SK-N-SH (cell line): Measurements from ENCODE around the gene DNASE2. TPM values are rescaled to one million over a fixed set of nuclear protein-coding genes. Genes with fewer than 3 reads are reported as not detected.

Experiments used
- CTCF ChIA-PET: fragments of 300-600, 350-600 bp; formaldehyde crosslinking; extraction: SDS; loops from one replicate; lab custom pipeline; 2021; lab: Yijun Ruan, JAX
- POLR2A ChIA-PET: fragments of 350-600 bp; sonication (Branson Sonifier 250); formaldehyde crosslinking; extraction: SDS; loops from one replicate; lab custom pipeline; 2020; ENCODE audit warnings: antibody characterized with exemption, inconsistent platforms; lab: Yijun Ruan, JAX
- DNase-seq: peaks from one replicate; pipeline ENCODE4 v3.0.0; 2012
- H2AFZ ChIP-seq: fragments of 200-600 bp; sonication (generic); 2 replicates; pipeline ENCODE4 v1.8.1; 2016; ENCODE audit warnings: antibody characterized with exemption, mild to moderate bottlenecking, low read depth
- H3F3A ChIP-seq: fragments of 200-600 bp; sonication (generic); replicated peaks from 2 replicates; pipeline ENCODE3; 2016; ENCODE audit warnings: antibody characterized with exemption, mild to moderate bottlenecking; ENCODE audit not compliant: insufficient read depth
- H3K27ac ChIP-seq, 2 experiments: fragments of 200-500 bp in 1 of 2; fragments of 200-600 bp in 1 of 2; sonication (Bioruptor generic) in 1 of 2; sonication (generic), shearing (Covaris generic) in 1 of 2; 2 replicates each; pipeline versions ENCODE4 v1.5.1 to v1.6.1; 2014 to 2016; ENCODE audit warnings: low read depth in 2 of 2, inconsistent platforms in 1 of 2, low read length in 1 of 2, mild to moderate bottlenecking in 1 of 2, mixed read lengths in 1 of 2
- H3K27me3 ChIP-seq: fragments of 200-600 bp; sonication (generic), shearing (Covaris generic); 2 replicates; pipeline ENCODE4 v1.6.1; 2016; ENCODE audit warnings: mixed run types; ENCODE audit not compliant: insufficient read depth
- H3K36me3 ChIP-seq, 2 experiments: fragments of 200-500 bp in 1 of 2; fragments of 200-600 bp in 1 of 2; sonication (Bioruptor generic) in 1 of 2; sonication (generic) in 1 of 2; replicated peaks in 1 of 2; 2 replicates each; pipeline versions ENCODE3 to v1.5.1; 2014 to 2016; ENCODE audit warnings: low read length in 1 of 2, mild to moderate bottlenecking in 1 of 2; ENCODE audit not compliant: insufficient read depth in 2 of 2, control insufficient read depth in 1 of 2
- H3K4me1 ChIP-seq, 2 experiments: fragments of 200-500 bp in 1 of 2; fragments of 200-600 bp in 1 of 2; sonication (Bioruptor generic) in 1 of 2; sonication (generic), shearing (Covaris generic) in 1 of 2; 2 replicates each; pipeline versions ENCODE4 v1.5.1 to v1.6.1; 2014 to 2016; ENCODE audit warnings: low read depth in 1 of 2, low read length in 1 of 2, mixed run types in 1 of 2; ENCODE audit not compliant: insufficient read depth in 2 of 2, control insufficient read depth in 1 of 2
- H3K4me2 ChIP-seq: fragments of 200-600 bp; sonication (generic), shearing (Covaris generic); 2 replicates; pipeline ENCODE4 v1.6.1; 2017; ENCODE audit warnings: mixed run types
- H3K4me3 ChIP-seq, 2 experiments: fragments of 200-500 bp in 1 of 2; fragments of 200-600 bp in 1 of 2; sonication (Bioruptor generic) in 1 of 2; sonication (generic), shearing (Covaris generic) in 1 of 2; 2 replicates each; pipeline versions ENCODE4 v1.5.1 to v1.8.1; 2014 to 2016; ENCODE audit warnings: low read depth in 2 of 2, inconsistent platforms in 1 of 2, low read length in 1 of 2, mild to moderate bottlenecking in 1 of 2, mixed read lengths in 1 of 2, moderate library complexity in 1 of 2
- H3K79me2 ChIP-seq: fragments of 200-600 bp; sonication (generic); 2 replicates; pipeline ENCODE4 v1.8.1; 2017; ENCODE audit warnings: mild to moderate bottlenecking; ENCODE audit not compliant: insufficient read depth
- H3K9ac ChIP-seq: fragments of 200-600 bp; sonication (generic); 2 replicates; pipeline ENCODE4 v1.6.1; 2017; ENCODE audit warnings: mixed run types
- H3K9me2 ChIP-seq: fragments of 200-600 bp; sonication (generic); 2 replicates; pipeline ENCODE4 v1.6.1; 2017; ENCODE audit warnings: mixed run types
- H3K9me3 ChIP-seq: fragments of 200-600 bp; sonication (generic); 2 replicates; pipeline ENCODE4 v1.6.1; 2017; ENCODE audit warnings: mixed run types, mild to moderate bottlenecking, moderate library complexity
- H4K20me1 ChIP-seq: fragments of 200-600 bp; sonication (generic); 2 replicates; pipeline ENCODE4 v1.6.1; 2017; ENCODE audit warnings: mild to moderate bottlenecking, mixed run types; ENCODE audit not compliant: insufficient read depth
- CHD2 ChIP-seq: fragments of 150-350 bp; IDR thresholded peaks from 2 replicates; pipeline ENCODE4 v1.6.1; 2018; ENCODE audit warnings: low read length; ENCODE audit not compliant: partially characterized antibody
- ELF1 ChIP-seq: IDR thresholded peaks from 2 replicates; pipeline ENCODE4 v1.4.0; 2012
- EP300 ChIP-seq, 2 experiments: IDR thresholded peaks; 2 replicates each; pipeline versions ENCODE4 v1.4.0 to v1.6.1; 2012; ENCODE audit warnings: borderline replicate concordance in 1 of 2, low read depth in 1 of 2, low read length in 1 of 2
- FOSL2 ChIP-seq: IDR thresholded peaks from 2 replicates; pipeline ENCODE4 v1.4.0; 2012; ENCODE audit warnings: low read depth, mild to moderate bottlenecking, moderate library complexity, borderline replicate concordance
- MAX ChIP-seq: IDR thresholded peaks from 2 replicates; pipeline ENCODE4 v1.4.0; 2012; ENCODE audit warnings: low read depth
- NFIC ChIP-seq: IDR thresholded peaks from 2 replicates; pipeline ENCODE4 v1.4.0; 2012; ENCODE audit warnings: borderline replicate concordance
- PBX3 ChIP-seq: IDR thresholded peaks from 2 replicates; pipeline ENCODE4; 2012
- POLR2AphosphoS5 ChIP-seq: IDR thresholded peaks from 2 replicates; pipeline ENCODE4 v1.6.1; 2012; ENCODE audit warnings: low read depth, low read length
- SIN3A ChIP-seq: IDR thresholded peaks from 2 replicates; pipeline ENCODE4 v1.6.1; 2012; ENCODE audit warnings: low read depth, mild to moderate bottlenecking, low read length, moderate library complexity, borderline replicate concordance
- SMC3 ChIP-seq: IDR thresholded peaks from 2 replicates; pipeline ENCODE4 v1.6.1; 2012; ENCODE audit warnings: low read depth, low read length, improper control_type of control experiment
- TAF1 ChIP-seq: IDR thresholded peaks from 2 replicates; pipeline ENCODE4 v1.6.1; 2012; ENCODE audit warnings: low read depth, mild to moderate bottlenecking, low read length, moderate library complexity, borderline replicate concordance
- USF1 ChIP-seq: IDR thresholded peaks from 2 replicates; pipeline ENCODE4 v1.4.0; 2012; ENCODE audit warnings: low read depth, borderline replicate concordance
- WGBS: methylation state at CpG from one replicate; pipeline ENCODE4 v1.1.6; 2017; ENCODE audit warnings: low lambda C conversion rate; 5-methylcytosine and 5-hydroxymethylcytosine counted together
- polyA plus RNA-seq, 3 experiments: library from polyadenylated mRNA; depleted of rRNA; stranded (reverse); fragments of >200 nt; gene quantifications; 2 replicates each; pipeline ENCODE4 v1.2.3, GENCODE V29; 2012
- TF ChIP-seq, protein P1 (sequence below): IDR thresholded peaks from 2 replicates; pipeline ENCODE4 v1.6.1; 2012; ENCODE audit warnings: mild to moderate bottlenecking, low read depth, low read length, moderate library complexity

DNASE2 gene
- polyA plus RNA-seq, 1 of the 3 experiments (the other 2 are of a cell fraction), result 29.8 TPM

DNA sequence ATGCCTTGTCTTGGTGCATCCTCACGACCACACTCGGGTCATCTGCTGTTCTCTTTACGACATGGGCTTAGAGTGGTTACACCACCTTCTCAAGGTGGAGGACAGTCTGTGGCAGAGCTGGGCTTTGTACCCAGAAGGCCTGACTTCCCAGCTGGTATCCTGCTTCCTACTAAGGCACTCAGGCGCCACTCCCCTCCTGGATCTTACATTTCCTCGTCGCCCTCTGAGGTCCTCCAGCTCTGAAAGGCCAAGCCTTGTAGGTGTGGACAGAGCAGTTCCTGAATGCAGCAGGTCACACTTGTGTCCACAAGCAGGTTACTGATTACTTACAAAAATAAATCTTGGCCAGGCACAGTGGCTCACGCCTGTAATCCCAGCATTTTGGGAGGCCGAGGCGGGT is 25.9 kb upstream of the DNASE2 start:
- Histone ChIP-seq H3K4me3 (no peak overlapping the region), H3K9me3 (no peaks in the 10 kb centered on the region), H3K27ac (no peak overlapping the region), H3K9ac (no peak overlapping the region), H4K20me1 (no peaks in the 10 kb centered on the region), H3K27me3 (no peaks in the 10 kb centered on the region), H3K4me1 (peaks cover 0 to 4% of the 10 kb centered on the region in 2 experiments; a peak in 2 of 4 replicates)
- POLR2A ChIA-PET, result interaction anchor here (0.9 to 1.2 kb wide), 2 partner anchors 12 to 19 kb away, joined by 3 to 5 read pairs; partner anchors contain the start of gene SYCE2
- TF ChIP-seq FOSL2, result no peak
- no peak for TF ChIP-seq NFIC
- TF ChIP-seq ELF1, result no peak
- TF ChIP-seq USF1, result no peak
- TF ChIP-seq SMC3, result no peak
- TF ChIP-seq PBX3, result no peak
- no peak for TF ChIP-seq TAF1
- no peak for TF ChIP-seq CHD2
- TF ChIP-seq POLR2AphosphoS5, result no peak
- no peak for TF ChIP-seq EP300 (IDR thresholded peaks at IDR 0.05; ENCODE audit: borderline replicate concordance in 1 of 2, low read depth in 1 of 2, low read length in 1 of 2)
- TF ChIP-seq MAX, result no peak
- TF ChIP-seq, all 33 proteins: peak for 0
- H3F3A ChIP-seq, result no peaks in the 10 kb centered on the region
- DNase-seq, result no peak
- no peak overlapping the region for H3K4me2 ChIP-seq
- WGBS, result 93% methylated on average over 9 of the region's 9 CpGs
- CTCF ChIA-PET, result interaction anchor here (0.6 to 1.5 kb wide), 2 partner anchors 24 to 821 kb away, joined by 3 read pairs; no protein-coding TSS in a partner anchor
- H3K9me2 ChIP-seq, result no peaks in the 10 kb centered on the region
- no peak overlapping the region for H2AFZ ChIP-seq
- no peaks in the 10 kb centered on the region for H3K36me3 ChIP-seq
- H3K79me2 ChIP-seq, result no peaks in the 10 kb centered on the region

GRCh38 chr19:12899891-12900518 is 18.8 kb upstream of the DNASE2 start:
- no peak overlapping the region for H3K4me2 ChIP-seq
- no peak overlapping the region for H3K9ac ChIP-seq
- no peaks in the 10 kb centered on the region for H3K9me3 ChIP-seq
- H3K9me2 ChIP-seq, result no peaks in the 10 kb centered on the region
- H3K4me3 ChIP-seq, result no peak overlapping the region
- no peak for DNase-seq
- H2AFZ ChIP-seq, result no peak overlapping the region
- no peaks in the 10 kb centered on the region for H3K27me3 ChIP-seq
- no peaks in the 10 kb centered on the region for H3K4me1 ChIP-seq
- no peaks in the 10 kb centered on the region for H4K20me1 ChIP-seq
- no peaks in the 10 kb centered on the region for H3F3A ChIP-seq
- POLR2A ChIA-PET, result interaction anchor here (1.0 kb wide), 2 partner anchors 19 to 33 kb away, joined by 3 read pairs; partner anchors contain the start of genes DNASE2 and FARSA
- no peak for TF ChIP-seq SIN3A
- TF ChIP-seq, protein P1, sequence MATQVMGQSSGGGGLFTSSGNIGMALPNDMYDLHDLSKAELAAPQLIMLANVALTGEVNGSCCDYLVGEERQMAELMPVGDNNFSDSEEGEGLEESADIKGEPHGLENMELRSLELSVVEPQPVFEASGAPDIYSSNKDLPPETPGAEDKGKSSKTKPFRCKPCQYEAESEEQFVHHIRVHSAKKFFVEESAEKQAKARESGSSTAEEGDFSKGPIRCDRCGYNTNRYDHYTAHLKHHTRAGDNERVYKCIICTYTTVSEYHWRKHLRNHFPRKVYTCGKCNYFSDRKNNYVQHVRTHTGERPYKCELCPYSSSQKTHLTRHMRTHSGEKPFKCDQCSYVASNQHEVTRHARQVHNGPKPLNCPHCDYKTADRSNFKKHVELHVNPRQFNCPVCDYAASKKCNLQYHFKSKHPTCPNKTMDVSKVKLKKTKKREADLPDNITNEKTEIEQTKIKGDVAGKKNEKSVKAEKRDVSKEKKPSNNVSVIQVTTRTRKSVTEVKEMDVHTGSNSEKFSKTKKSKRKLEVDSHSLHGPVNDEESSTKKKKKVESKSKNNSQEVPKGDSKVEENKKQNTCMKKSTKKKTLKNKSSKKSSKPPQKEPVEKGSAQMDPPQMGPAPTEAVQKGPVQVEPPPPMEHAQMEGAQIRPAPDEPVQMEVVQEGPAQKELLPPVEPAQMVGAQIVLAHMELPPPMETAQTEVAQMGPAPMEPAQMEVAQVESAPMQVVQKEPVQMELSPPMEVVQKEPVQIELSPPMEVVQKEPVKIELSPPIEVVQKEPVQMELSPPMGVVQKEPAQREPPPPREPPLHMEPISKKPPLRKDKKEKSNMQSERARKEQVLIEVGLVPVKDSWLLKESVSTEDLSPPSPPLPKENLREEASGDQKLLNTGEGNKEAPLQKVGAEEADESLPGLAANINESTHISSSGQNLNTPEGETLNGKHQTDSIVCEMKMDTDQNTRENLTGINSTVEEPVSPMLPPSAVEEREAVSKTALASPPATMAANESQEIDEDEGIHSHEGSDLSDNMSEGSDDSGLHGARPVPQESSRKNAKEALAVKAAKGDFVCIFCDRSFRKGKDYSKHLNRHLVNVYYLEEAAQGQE, result no peak
- TF ChIP-seq PBX3, result no peak
- CTCF ChIA-PET, result interaction anchor here (0.5 to 1.7 kb wide), 3 partner anchors 15 to 350 kb away, joined by 3 to 5 read pairs (median 3); no protein-coding TSS in a partner anchor
- no peak overlapping the region for H3K27ac ChIP-seq
- no peaks in the 10 kb centered on the region for H3K79me2 ChIP-seq
- 93% methylated on average over 8 of the region's 10 CpGs for WGBS
- peaks cover 0 to 18% of the 10 kb centered on the region in 2 experiments for H3K36me3 ChIP-seq
